GM12873 (cell line): ENCODE results near the gene LDAH.

Source experiments
- TF ChIP-seq, protein P1 (sequence below): IDR thresholded peaks from 2 replicates; pipeline ENCODE4 v1.5.1; 2012; ENCODE audit warnings: low read depth, mild to moderate bottlenecking, moderate library complexity, low read length, control low read depth; ENCODE audit not compliant: insufficient read depth; ENCODE audit errors: missing control alignments

LDAH gene

DNA sequence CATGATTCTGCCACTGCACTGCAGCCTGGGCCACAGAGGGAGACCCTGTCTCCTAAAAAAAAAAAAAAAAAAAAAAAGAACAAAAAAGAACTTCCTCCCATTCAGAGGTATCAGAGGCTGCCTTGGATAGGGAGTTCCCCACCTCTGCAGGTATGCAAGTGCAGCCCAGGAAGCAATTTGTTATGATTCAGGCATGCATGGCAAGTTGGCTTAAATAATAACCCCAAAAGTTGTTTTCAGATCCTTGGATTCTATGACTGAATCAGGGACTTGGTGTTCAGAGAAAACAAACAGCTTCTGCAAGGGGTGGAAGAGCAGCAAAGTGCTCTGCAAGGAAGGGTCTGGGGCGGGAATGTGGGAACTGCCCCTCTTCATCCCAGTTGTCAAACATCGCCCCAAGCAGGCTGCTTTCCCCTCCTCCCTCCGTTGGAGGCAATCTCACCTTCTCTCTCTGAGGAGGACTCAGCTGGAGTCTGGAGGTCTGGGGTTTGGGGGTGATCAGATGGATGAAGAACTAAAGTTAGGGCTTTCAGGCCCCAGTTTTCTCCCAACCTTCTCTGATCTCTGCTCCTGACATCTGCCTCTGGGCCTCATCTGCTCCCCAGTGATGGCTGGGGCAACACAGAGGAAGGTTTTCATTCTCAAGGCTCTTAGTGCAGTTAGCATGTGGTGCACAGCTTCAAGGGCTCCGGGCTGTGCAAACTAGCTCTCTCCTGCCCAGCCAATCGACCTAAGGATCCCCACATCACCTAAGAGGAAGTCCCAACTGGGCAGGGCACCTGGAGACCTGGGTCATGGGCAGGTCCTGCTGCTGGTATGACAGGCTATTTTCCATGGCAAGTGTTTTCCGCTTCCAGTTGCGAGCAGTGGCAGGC is 159.5 kb downstream of the LDAH start:
- TF ChIP-seq, protein P1, sequence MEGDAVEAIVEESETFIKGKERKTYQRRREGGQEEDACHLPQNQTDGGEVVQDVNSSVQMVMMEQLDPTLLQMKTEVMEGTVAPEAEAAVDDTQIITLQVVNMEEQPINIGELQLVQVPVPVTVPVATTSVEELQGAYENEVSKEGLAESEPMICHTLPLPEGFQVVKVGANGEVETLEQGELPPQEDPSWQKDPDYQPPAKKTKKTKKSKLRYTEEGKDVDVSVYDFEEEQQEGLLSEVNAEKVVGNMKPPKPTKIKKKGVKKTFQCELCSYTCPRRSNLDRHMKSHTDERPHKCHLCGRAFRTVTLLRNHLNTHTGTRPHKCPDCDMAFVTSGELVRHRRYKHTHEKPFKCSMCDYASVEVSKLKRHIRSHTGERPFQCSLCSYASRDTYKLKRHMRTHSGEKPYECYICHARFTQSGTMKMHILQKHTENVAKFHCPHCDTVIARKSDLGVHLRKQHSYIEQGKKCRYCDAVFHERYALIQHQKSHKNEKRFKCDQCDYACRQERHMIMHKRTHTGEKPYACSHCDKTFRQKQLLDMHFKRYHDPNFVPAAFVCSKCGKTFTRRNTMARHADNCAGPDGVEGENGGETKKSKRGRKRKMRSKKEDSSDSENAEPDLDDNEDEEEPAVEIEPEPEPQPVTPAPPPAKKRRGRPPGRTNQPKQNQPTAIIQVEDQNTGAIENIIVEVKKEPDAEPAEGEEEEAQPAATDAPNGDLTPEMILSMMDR: no peak

DNA sequence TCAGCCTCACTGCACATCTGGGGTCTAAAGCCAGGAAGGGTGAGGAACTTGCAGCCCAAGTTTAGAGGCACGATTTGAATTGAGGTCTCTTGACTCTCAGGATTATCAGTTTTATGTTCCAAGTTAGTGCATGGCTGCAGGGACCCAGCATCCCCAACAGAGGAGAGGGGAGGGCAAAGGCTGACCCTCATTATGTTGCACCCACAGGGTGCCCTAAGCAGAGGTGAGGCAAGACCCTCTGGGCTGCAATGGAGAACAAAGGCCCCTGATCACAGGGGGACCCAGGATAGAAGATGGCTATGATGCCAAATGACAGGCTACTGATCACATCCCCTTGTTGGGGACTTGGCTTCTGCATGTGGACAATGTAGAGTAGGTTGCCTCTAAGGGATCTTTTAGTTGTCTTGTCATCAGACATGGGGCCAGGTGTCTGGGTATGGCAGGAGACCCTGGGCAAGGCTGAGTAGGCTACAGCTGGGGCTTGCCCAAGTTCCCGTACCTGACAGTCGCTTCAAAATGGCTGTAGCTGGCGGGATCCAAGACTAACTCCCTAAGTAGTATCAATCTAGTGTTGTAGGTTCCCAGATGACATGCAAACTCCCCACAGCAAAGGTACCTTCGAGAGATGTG is 160.5 kb downstream of the LDAH start:
- TF ChIP-seq, protein P1: no peak

DNA sequence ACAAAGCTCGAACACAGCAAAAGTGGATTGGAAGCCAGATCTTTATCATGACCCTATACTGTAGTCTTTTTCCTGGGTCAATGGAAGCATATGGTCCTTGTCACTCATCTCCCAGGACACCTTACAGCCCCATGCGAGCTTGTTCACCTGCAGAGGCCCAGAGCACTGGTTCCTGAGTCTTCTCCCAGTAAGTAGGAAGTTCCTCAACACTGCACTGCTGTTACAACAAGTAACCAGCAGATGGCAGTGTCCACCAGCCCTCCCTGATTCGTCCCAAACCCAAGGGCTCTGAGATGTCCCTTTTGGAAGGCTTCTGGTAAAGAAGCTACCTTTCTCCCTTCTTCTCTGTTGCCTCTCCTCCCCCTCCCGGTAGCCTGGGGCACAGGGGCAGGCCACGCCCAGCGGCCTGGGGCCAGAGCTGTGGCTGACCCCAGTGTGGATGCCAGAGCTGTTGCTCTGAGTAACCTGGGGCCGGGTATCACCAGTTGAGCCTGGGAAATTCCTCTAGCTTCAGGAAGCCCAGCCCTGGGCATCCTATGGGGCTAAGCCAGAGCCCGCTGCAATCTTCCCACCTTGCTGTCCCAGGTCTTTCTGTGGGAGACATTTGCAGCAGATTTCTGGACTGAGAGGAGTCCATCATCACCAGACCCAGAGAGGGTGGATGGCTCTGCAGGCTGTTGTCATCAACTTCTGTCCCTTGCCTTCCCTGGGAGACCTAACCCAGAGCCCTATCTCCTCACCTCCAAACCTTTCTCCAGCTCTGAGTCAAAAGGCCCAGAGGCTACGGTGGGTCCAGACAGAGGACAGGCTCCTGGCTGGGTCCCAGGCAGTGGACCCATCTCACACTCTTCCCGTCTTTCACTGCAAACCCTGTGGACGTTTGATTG is 161.2 kb downstream of the LDAH start:
- TF ChIP-seq, protein P1: peak; percentile 98

DNA sequence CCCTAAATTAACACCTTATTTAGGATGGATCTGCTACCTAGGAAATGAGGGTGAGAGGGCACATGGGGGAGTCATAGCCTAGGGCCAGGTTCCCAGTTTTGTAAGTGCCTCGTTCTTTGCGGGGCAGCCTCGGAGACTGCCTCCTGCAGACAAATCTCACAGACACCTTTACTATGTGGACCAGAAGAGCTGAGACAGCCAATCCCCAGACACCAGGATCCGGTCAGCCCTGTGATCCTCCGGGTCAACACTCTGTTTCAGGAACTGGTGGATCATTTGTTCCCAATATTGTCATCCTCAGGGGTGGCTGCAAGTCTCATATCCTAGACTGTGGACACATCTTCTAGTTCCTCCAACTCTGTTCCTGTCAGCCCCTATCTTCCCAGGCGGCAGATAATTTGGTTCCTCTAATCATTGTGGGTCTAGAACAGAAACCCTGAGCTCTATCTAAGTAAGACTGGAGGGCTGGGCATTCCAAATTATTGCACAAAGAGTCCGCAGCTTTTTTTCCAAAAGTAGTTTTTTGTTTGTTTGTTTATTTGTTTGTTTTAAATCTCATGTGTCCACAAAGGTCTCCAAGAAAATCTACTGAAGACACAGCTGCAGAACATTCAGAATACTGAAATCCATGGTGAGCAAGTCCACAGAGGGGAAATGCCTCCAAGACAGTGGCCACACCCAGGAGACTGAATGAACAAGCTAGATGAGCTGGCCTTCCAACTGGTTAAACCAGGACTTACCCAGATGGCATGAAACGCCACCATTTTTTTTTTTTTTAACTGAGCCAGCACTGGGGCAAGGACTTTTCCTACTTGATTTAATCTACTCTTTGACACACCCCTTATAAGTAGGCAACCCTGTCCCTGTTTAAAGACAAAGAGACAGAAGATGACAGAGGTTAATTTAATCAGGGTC is 162.1 kb downstream of the LDAH start:
- TF ChIP-seq, protein P1: no peak

DNA sequence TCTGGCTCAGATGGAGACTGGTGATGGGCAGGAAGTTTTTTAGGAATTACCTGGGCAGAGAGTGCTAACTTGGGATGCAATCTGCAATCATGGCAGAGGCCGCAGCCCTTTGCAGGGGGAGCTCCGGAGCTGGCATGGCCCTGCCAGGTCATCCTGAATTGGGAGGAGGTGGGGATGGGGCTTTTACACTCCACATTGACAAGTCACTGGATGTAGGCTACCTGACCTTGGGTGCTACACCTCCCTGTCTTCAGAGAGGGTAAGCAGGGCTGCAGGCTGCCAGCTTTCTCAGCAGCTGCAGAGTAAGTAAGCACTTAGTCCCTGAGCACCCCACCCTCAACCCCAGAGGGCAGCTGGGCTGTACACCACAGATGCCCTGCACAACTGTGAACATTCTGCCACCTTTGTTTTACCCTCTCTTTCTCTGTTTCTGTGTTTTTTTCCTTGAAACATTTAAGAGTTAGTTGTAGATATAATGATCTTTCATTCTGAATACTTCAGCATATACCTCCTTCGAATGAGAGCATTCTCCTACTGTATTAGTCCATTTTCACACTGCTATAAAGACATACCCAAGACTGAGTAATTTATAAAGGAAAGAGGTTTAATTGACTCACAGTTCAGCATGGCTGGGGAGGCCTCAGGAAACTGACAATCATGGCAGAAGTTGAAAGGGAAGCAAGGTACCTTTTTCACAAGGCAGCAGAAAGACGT is 165.2 kb downstream of the LDAH start:
- TF ChIP-seq, protein P1: no peak

DNA sequence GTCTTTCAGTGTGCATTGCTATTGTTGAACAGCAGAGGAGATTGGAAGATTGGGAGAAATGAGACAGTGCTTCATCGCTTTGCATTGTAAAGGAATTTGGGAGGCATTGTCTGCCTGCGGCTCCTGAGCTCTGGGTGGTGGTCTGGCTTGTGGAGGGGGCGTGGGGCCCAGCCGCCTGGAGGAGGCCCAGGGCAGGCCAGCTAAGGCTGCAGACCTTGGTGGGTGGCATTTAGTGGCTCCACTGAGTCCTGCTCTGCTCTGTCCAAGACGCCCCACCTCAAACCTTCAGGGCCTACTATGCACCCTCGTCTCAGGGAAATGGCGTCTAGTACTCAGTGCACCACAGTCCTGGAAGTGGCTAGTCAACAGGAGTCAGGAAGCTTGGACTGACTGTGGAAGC is 166.3 kb downstream of the LDAH start:
- TF ChIP-seq, protein P1: no peak
